ENCODE data around the gene HAUS8. TPM values are rescaled to one million over a fixed set of nuclear protein-coding genes. Genes with fewer than 3 reads are reported as not detected.
"Not testable (repeated sequence)": the region's sequence is repeated elsewhere in the genome, so short reads cannot be mapped to it uniquely, and the experiment has no call there.

HAUS8 gene
- total RNA-seq, 1 donor from 2014 or later = 20.5 TPM

- no peak for TF ChIP-seq CTCF (conservative IDR thresholded peaks at IDR 0.05; ENCODE audit: low read depth, low read length)
- no peak for DNase-seq (ENCODE audit: low read depth)
- H3K4me3 ChIP-seq (ENCODE audit: low read depth, low read length) = no peak overlapping the region
Measured at GRCh38 chr19:17101686-17102628, 26.7 kb upstream of the HAUS8 start.

DNA sequence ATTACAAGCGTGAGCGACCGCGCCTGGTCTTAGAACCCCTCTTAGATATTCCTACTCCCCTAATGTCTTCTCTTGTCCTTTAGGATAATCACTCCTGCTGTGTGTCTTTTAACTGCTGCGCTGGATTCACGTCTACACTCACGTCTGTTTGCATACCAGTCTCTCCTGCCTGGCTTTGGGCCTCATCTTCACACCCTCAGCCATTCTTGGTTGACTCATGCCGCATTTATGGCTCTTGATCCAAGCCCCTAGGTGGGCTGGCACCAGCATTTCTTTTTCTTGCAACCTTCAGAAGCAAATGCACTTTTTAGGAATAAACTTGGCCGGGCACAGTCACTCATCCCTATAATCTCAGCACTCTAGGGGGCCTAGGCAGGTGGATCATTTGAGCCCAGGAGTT lies 23.1 kb upstream of the HAUS8 start:
- no peak overlapping the region for H3K4me3 ChIP-seq (ENCODE audit: low read depth, low read length)
- DNase-seq (ENCODE audit: low read depth) = no peak
- no peak for TF ChIP-seq CTCF (conservative IDR thresholded peaks at IDR 0.05; ENCODE audit: low read depth, low read length)

DNA sequence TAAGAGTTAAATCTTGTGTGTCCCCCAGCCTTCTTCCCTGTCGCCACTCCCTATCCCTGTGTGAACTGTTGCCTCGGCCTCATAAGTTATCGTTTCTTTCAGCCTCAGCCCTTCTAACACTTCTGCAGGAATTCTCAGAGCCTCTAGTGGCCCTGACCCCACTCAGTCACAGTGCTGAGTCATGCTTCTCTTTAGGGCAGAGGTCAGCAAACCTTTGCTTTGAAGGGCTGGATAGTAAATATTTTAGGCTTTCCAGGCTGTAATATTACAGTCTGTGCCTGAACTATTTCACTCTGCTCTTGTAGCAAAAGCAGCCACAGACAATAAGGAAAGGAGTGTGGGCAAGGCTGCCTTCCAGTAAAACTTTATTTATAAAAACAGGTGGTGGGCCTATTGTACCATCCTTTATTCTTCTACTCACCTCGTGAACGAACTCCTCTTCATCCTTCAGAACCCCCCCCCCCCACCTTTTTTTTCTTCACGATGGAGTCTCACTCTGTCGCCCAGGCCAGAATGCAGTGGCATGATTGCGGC lies 22.4 kb upstream of the HAUS8 start:
- H3K4me3 ChIP-seq (ENCODE audit: low read depth, low read length) = no peak overlapping the region
- no peak for TF ChIP-seq CTCF (conservative IDR thresholded peaks at IDR 0.05; ENCODE audit: low read depth, low read length)
- peak; percentile 20 for DNase-seq (ENCODE audit: low read depth)

- DNase-seq (ENCODE audit: low read depth) = no peak
- H3K4me3 ChIP-seq (ENCODE audit: low read depth, low read length) = no peak overlapping the region
- no peak for TF ChIP-seq CTCF (conservative IDR thresholded peaks at IDR 0.05; ENCODE audit: low read depth, low read length)
Measured at GRCh38 chr19:17095141-17095919, 20.1 kb upstream of the HAUS8 start.

- not testable (repeated sequence) for DNase-seq (ENCODE audit: low read depth)
Measured at GRCh38 chr19:17094694-17095093, 19.4 kb upstream of the HAUS8 start.

GRCh38 chr19:17092696-17093095 lies 17.4 kb upstream of the HAUS8 start:
- no peak for DNase-seq (ENCODE audit: low read depth)
- no peak overlapping the region for H3K4me3 ChIP-seq (ENCODE audit: low read depth, low read length)
- TF ChIP-seq CTCF (conservative IDR thresholded peaks at IDR 0.05; ENCODE audit: low read depth, low read length) = no peak

More at GRCh38 chr19:17094694-17095093, 19.4 kb upstream of the HAUS8 start:
- not testable (repeated sequence) for H3K4me3 ChIP-seq (ENCODE audit: low read depth, low read length)

DNA sequence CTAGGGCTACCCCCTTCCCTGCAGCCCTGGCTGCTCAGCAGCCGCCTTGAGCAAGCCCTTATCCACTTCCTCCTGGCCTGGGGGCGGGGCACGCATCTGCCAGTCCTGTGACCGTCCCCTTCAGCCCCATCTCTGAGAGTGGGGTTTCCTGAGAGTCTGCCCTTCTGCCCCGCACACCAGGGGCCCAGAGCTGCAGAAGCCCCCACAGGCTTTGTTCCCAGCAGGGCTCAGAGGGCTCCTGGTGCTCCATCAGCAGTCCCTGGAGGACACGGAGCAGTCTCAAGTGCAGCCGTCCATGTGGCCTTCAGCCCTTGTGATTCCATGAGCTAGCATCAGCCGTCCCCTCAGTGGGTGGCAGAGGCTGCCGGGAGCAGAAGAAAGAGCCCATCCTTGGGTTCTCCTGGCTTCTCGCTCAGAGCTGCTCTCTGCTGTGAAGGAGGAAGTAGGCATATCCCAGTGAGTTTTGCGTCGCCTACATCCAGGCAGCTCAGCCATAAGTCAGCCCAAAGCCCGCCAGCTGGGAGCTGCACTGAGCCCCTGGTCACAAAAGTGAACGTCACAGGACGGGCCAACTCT lies 16.6 kb upstream of the HAUS8 start:
- no peak for DNase-seq (ENCODE audit: low read depth)
- H3K4me3 ChIP-seq (ENCODE audit: low read depth, low read length) = no peak overlapping the region
- TF ChIP-seq CTCF (conservative IDR thresholded peaks at IDR 0.05; ENCODE audit: low read depth, low read length) = no peak

All from epithelial cell of proximal tubule (primary cell).